GM23248 (cell line): ENCODE measurements around the gene MYO1D. TPM values are rescaled to one million over a fixed set of nuclear protein-coding genes. Genes with fewer than 3 reads are reported as not detected.
"Not testable (repeated sequence)": the region's sequence is repeated elsewhere in the genome, so short reads cannot be mapped to it uniquely, and the experiment has no call there.

Experiments
- DNase-seq: peaks from one replicate; pipeline ENCODE4 v3.0.0-alpha.2; 2015
- H2AFZ ChIP-seq: fragments of 200-600 bp; sonication (generic); 2 replicates; pipeline ENCODE4 v1.6.1; 2016; ENCODE audit warnings: antibody characterized with exemption
- H3F3A ChIP-seq: fragments of 200-600 bp; sonication (generic); 2 replicates; pipeline ENCODE4 v1.6.1; 2016; ENCODE audit warnings: mild to moderate bottlenecking, antibody characterized with exemption, mixed run types; ENCODE audit not compliant: insufficient read depth
- H3K27ac ChIP-seq: fragments of 200-600 bp; sonication (generic); 2 replicates; pipeline ENCODE4 v1.5.1; 2016; ENCODE audit warnings: mild to moderate bottlenecking
- H3K27me3 ChIP-seq: fragments of 200-600 bp; sonication (generic); replicated peaks from 2 replicates; pipeline ENCODE4 v1.6.1; 2016; ENCODE audit warnings: mild to moderate bottlenecking; ENCODE audit not compliant: insufficient read depth
- H3K36me3 ChIP-seq: fragments of 200-600 bp; sonication (generic); 2 replicates; pipeline ENCODE4 v1.6.1; 2016; ENCODE audit warnings: low read depth, mild to moderate bottlenecking
- H3K4me1 ChIP-seq: fragments of 200-600 bp; sonication (generic); 2 replicates; pipeline ENCODE4 v1.6.1; 2016; ENCODE audit warnings: mild to moderate bottlenecking; ENCODE audit not compliant: insufficient read depth
- H3K4me2 ChIP-seq: fragments of 200-600 bp; sonication (generic); one replicate; pipeline ENCODE4 v1.6.1; 2016; ENCODE audit warnings: mild to moderate bottlenecking; ENCODE audit not compliant: unreplicated experiment
- H3K4me3 ChIP-seq: fragments of 200-600 bp; sonication (generic); 2 replicates; pipeline ENCODE4 v1.5.1; 2016; ENCODE audit warnings: mild to moderate bottlenecking
- H3K79me2 ChIP-seq: fragments of 200-600 bp; sonication (generic); 2 replicates; pipeline ENCODE4 v1.6.1; 2016; ENCODE audit warnings: mild to moderate bottlenecking; ENCODE audit not compliant: insufficient read depth
- H3K9ac ChIP-seq: fragments of 200-600 bp; sonication (generic); 2 replicates; pipeline ENCODE4 v1.6.1; 2016; ENCODE audit warnings: mild to moderate bottlenecking
- H3K9me2 ChIP-seq: fragments of 200-600 bp; sonication (generic); 2 replicates; pipeline ENCODE4 v1.6.1; 2016; ENCODE audit warnings: mixed run types, mild to moderate bottlenecking, moderate library complexity; ENCODE audit not compliant: insufficient read depth
- H3K9me3 ChIP-seq: fragments of 200-600 bp; sonication (generic); one replicate; pipeline ENCODE4 v1.6.1; 2017; ENCODE audit warnings: low read depth
- H4K20me1 ChIP-seq: fragments of 200-600 bp; sonication (generic); 2 replicates; pipeline ENCODE4 v1.6.0; 2016; ENCODE audit not compliant: insufficient read depth
- EZH2 ChIP-seq: fragments of 200-600 bp; sonication (generic); IDR thresholded peaks from 2 replicates; pipeline ENCODE4 v1.6.1; 2018; ENCODE audit warnings: antibody characterized with exemption, mild to moderate bottlenecking; ENCODE audit not compliant: insufficient read depth, poor library complexity, severe bottlenecking
- EZH2phosphoT487 ChIP-seq: fragments of 200-600 bp; sonication (generic); IDR thresholded peaks from 2 replicates; pipeline ENCODE4 v1.6.1; 2018; ENCODE audit warnings: antibody characterized with exemption, moderate library complexity, mild to moderate bottlenecking, low read depth; ENCODE audit not compliant: insufficient read depth
- WGBS, 2 experiments: methylation state at CpG; one replicate each; pipeline ENCODE4 v1.1.6; 2015 to 2017; ENCODE audit warnings: low lambda C conversion rate in 2 of 2, low coverage in 1 of 2; ENCODE audit errors: missing lambda C conversion rate in 2 of 2; 5-methylcytosine and 5-hydroxymethylcytosine counted together
- in situ Hi-C: fragments of 300-500 bp; cut with MboI; formaldehyde crosslinking; loops from 2 replicates; pipeline ENCODE4 v1.15.0; 2020
- polyA plus RNA-seq: library from polyadenylated mRNA; unstranded; fragments of >200 nt; fragmentation: Nextera tagmentation; extraction: Ambion mirVana; gene quantifications from 2 replicates; pipeline ENCODE4 v1.2.1, GENCODE V29; 2016
- total RNA-seq: library from RNA; depleted of rRNA; stranded (reverse); fragments of >200 nt; shearing (Covaris generic); gene quantifications from 2 replicates; pipeline ENCODE4 v1.2.3, GENCODE V29; 2014

MYO1D gene
- total and polyA plus RNA-seq, 2 experiments from 2014 or later: 54.1 to 99.5 TPM

DNA sequence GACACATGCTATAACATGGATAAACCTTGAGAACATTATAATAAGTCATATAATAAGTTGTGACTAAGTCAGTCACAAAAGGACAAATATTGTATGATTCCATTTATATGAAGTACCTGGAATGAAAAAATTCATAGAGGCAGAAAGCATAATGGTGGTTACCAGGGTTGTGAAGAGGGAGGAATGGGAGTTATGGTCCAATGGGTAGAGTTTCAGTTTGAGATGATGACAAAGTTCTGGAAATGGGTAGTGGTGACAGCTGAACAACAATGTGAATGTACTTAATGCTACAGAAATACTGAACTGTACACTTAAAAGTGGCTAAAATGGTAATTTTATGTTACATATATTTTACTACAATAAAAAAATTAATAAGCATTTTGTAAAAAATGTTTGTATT lies 49.7 kb downstream of the MYO1D start:
- Histone ChIP-seq H3K4me2 (peak overlapping the region; percentile 79), H3K27ac (peak overlapping the region; percentile 92)
- in situ Hi-C loops: no loop called here

DNA sequence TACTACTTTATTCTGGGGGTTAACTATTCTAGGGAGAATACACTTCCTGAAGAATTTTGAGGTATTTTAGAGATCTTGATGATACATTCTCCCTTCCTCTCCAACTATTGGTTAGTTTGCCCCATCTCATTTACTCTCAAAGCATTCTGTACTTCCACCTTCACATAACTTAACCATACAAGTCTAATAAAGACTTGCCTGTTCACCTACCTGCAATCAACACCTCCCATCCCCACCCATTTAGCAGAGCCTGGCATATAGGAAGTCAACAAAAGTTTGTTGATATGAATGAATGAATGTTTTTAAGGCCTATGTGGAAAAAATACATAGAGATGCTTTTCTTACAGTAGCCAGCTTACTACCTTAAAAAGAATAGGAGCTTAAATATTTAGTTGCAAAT lies 50.8 kb downstream of the MYO1D start:
- H3K4me1 ChIP-seq: peaks cover 39% of the 10 kb centered on the region
- in situ Hi-C loops: no loop called here
- no peak for DNase-seq
- peaks cover 71% of the 10 kb centered on the region for H3K79me2 ChIP-seq
- no peak overlapping the region for H3K4me2 ChIP-seq
- peaks cover 27% of the 10 kb centered on the region for H3F3A ChIP-seq
- H3K9me2 ChIP-seq: no peaks in the 10 kb centered on the region
- no peaks in the 10 kb centered on the region for H4K20me1 ChIP-seq
- H3K36me3 ChIP-seq: no peaks in the 10 kb centered on the region
- H3K27ac ChIP-seq: no peak overlapping the region; the same call in 1 of the 2 replicates
- H3K4me3 ChIP-seq: no peak overlapping the region
- TF ChIP-seq EZH2phosphoT487 (no peak), EZH2 (no peak)
- H2AFZ ChIP-seq: no peak overlapping the region
- H3K9ac ChIP-seq: no peak overlapping the region
- no peaks in the 10 kb centered on the region for H3K9me3 ChIP-seq
- no peaks in the 10 kb centered on the region for H3K27me3 ChIP-seq

More for the DNA sequence above, 49.7 kb downstream of the MYO1D start:
- Histone ChIP-seq H3F3A (peaks cover 27% of the 10 kb centered on the region), H3K9ac (peak overlapping the region; percentile 75; the same call in 1 of the 2 replicates), H3K9me2 (no peaks in the 10 kb centered on the region), H4K20me1 (no peaks in the 10 kb centered on the region), H3K4me3 (peak overlapping the region; percentile 35; the same call in 1 of the 2 replicates), H3K79me2 (peaks cover 74% of the 10 kb centered on the region), H3K27me3 (no peaks in the 10 kb centered on the region), H3K4me1 (peaks cover 39% of the 10 kb centered on the region), H3K36me3 (no peaks in the 10 kb centered on the region), H3K9me3 (no peaks in the 10 kb centered on the region), H2AFZ (no peak overlapping the region)
- DNase-seq: peak; percentile 24
- no peak for TF ChIP-seq EZH2phosphoT487
- TF ChIP-seq EZH2: no peak

DNA sequence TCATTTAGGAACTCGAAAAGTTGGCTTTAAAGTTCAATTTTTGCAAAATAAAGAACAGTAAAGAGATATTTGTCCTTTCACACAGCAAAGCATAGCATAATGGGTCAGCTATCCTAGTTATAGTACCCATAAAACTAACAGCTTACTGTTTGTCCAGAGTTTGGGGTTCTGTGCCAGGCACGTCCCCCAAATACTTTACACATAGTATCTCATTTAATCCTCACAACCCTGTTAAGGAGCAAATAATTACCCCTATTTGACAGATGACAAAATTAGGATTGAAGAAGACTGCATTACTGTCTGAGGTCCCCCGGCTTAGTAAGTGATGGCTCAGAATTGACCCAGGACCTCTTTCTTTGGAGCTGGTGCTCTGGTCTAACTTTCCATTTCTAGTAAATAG lies 52.6 kb downstream of the MYO1D start:
- no peak overlapping the region for H2AFZ ChIP-seq
- DNase-seq: no peak
- no peaks in the 10 kb centered on the region for H3K27me3 ChIP-seq
- TF ChIP-seq EZH2phosphoT487: no peak
- TF ChIP-seq EZH2: no peak
- peaks cover 71% of the 10 kb centered on the region for H3K79me2 ChIP-seq
- no peaks in the 10 kb centered on the region for H3K36me3 ChIP-seq
- H3K9me3 ChIP-seq: no peaks in the 10 kb centered on the region
- no peak overlapping the region for H3K4me3 ChIP-seq
- H3K27ac ChIP-seq: no peak overlapping the region
- in situ Hi-C loops: no loop called here
- H3K9me2 ChIP-seq: no peaks in the 10 kb centered on the region
- H4K20me1 ChIP-seq: no peaks in the 10 kb centered on the region
- H3K4me1 ChIP-seq: peaks cover 42% of the 10 kb centered on the region
- no peak overlapping the region for H3K9ac ChIP-seq
- H3F3A ChIP-seq: peaks cover 36% of the 10 kb centered on the region
- no peak overlapping the region for H3K4me2 ChIP-seq
- WGBS, 2 experiments: 89 to 95% methylated on average over 3 of the region's 3 CpGs

DNA sequence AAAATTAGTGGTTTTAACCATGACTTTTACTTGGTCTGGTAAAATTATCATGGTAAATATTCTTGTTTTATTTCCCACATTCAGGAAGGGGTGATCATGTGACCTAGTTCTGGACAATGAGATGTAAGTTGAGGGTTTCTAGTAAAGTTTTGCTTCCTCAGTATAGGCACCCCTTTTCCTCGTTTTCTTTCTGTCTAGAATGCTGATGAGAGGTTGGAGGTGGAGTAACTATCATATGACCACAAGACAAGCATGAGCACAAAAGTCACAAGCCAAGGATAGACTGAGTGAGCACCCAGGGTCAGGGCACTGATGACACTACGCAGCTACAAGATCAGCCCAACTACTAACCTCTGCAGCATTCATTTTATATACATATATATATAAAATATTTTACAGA lies 53.9 kb downstream of the MYO1D start:
- H4K20me1 ChIP-seq: no peaks in the 10 kb centered on the region
- peak overlapping the region; percentile 68 for H3K4me3 ChIP-seq
- H3K4me2 ChIP-seq: peak overlapping the region; percentile 77
- no peaks in the 10 kb centered on the region for H3K9me2 ChIP-seq
- peaks cover 63% of the 10 kb centered on the region for H3K79me2 ChIP-seq
- H3K36me3 ChIP-seq: no peaks in the 10 kb centered on the region
- 51 to 55% methylated on average over 2 of the region's 2 CpGs for WGBS, 2 experiments
- peak overlapping the region; percentile 15; the same call in 1 of the 2 replicates for H2AFZ ChIP-seq
- peaks cover 33% of the 10 kb centered on the region for H3F3A ChIP-seq
- H3K9ac ChIP-seq: peak overlapping the region; percentile 70; the same call in 1 of the 2 replicates
- H3K27ac ChIP-seq: peak overlapping the region; percentile 33; the same call in 1 of the 2 replicates
- in situ Hi-C loops: no loop called here
- no peaks in the 10 kb centered on the region for H3K27me3 ChIP-seq
- H3K4me1 ChIP-seq: peaks cover 42% of the 10 kb centered on the region
- H3K9me3 ChIP-seq: no peaks in the 10 kb centered on the region
- TF ChIP-seq EZH2phosphoT487: no peak
- no peak for TF ChIP-seq EZH2
- peak; percentile 40 for DNase-seq

DNA sequence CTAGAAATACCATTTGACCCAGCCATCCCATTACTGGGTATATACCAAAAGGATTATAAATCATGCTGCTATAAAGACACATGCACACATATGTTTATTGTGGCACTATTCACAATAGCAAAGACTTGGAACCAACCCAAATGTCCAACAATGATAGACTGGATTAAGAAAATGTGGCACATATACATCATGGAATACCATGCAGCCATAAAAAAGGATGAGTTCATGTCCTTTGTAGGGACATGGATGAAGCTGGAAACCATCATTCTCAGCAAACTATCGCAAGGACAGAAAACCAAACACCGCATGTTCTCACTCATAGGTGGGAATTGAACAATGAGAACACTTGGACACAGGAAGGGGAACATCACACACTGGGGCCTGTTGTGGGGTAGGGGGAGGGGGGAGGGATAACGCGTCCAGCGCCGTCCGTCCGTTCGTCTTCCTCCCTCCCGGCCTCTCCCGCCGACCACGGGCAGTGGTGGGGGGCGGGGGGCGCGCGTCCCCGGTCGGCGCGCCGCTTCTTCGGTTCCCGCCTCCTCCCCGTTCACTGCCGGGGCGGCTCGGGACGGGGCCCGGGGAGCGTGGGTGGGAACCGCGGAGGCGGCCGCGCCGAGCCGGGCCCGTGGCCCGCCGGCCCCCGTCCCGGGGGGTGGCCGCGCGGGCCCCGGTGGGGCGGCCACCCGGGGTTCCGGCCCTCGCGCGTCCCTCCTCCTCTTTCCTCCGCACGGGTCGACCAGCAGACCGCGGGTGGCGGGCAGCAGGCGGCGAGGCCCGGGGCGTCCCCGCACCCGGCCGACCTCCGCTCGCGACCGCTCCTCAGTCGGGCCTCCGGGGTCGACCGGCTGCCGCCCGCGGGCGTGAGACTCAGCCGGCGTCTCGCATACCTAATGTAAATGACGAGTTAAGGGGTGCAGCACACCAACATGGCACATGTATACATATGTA lies 54.7 kb downstream of the MYO1D start:
- H4K20me1 ChIP-seq, in situ Hi-C loops, H3K9me3 ChIP-seq, H3K27me3 ChIP-seq, H3K9me2 ChIP-seq, H3K36me3 ChIP-seq: not testable (repeated sequence)
- 7 to 9% methylated on average over 30 to 55 of the region's 82 CpGs for WGBS, 2 experiments
- Histone ChIP-seq H3K4me2 (peak overlapping the region; percentile 77), H3K4me1 (peaks cover 38% of the 10 kb centered on the region), H3K9ac (peak overlapping the region; percentile 70), H3F3A (peaks cover 26% of the 10 kb centered on the region), H3K4me3 (peak overlapping the region; percentile 68), H2AFZ (peak overlapping the region; percentile 15; the same call in 1 of the 2 replicates), H3K27ac (peak overlapping the region; percentile 33; the same call in 1 of the 2 replicates), H3K79me2 (peaks cover 67% of the 10 kb centered on the region)
- peak; percentile 39 for DNase-seq
